ENCODE data around the gene TRIM9.

The TRIM9 gene

GRCh38 chr14:50970886-50971781, 123.8 kb downstream of the TRIM9 start:
- no peak for TF ChIP-seq CTCF (IDR thresholded peaks at IDR 0.05; ENCODE audit: extremely low read depth, insufficient read depth, missing control alignments)
- in situ Hi-C loops (cut with MboI; ENCODE audit: low pct_unique_long_range_greater_than_20kb, low sequenced_read_pairs, unreplicated experiment) = no loop called here
- no peak for DNase-seq (ENCODE audit: low spot score)

GRCh38 chr14:50967790-50968189, 127.1 kb downstream of the TRIM9 start:
- DNase-seq (ENCODE audit: low spot score) = no peak
- in situ Hi-C loops (cut with MboI; ENCODE audit: low pct_unique_long_range_greater_than_20kb, low sequenced_read_pairs, unreplicated experiment) = no loop called here
- no peak for TF ChIP-seq CTCF (IDR thresholded peaks at IDR 0.05; ENCODE audit: extremely low read depth, insufficient read depth, missing control alignments)

- no peak for TF ChIP-seq CTCF (IDR thresholded peaks at IDR 0.05; ENCODE audit: extremely low read depth, insufficient read depth, missing control alignments)
- DNase-seq (ENCODE audit: low spot score) = no peak
- in situ Hi-C loops (cut with MboI; ENCODE audit: low pct_unique_long_range_greater_than_20kb, low sequenced_read_pairs, unreplicated experiment) = no loop called here
Observed at GRCh38 chr14:50967103-50967502, 127.8 kb downstream of the TRIM9 start.

- in situ Hi-C loops (cut with MboI; ENCODE audit: low pct_unique_long_range_greater_than_20kb, low sequenced_read_pairs, unreplicated experiment) = no loop called here
- DNase-seq (ENCODE audit: low spot score) = no peak
- no peak for TF ChIP-seq CTCF (IDR thresholded peaks at IDR 0.05; ENCODE audit: extremely low read depth, insufficient read depth, missing control alignments)
Observed at GRCh38 chr14:50964683-50965390, 130.1 kb downstream of the TRIM9 start.

GRCh38 chr14:50963919-50964318, 131.0 kb downstream of the TRIM9 start:
- no peak for DNase-seq (ENCODE audit: low spot score)
- TF ChIP-seq CTCF (IDR thresholded peaks at IDR 0.05; ENCODE audit: extremely low read depth, insufficient read depth, missing control alignments) = no peak
- in situ Hi-C loops (cut with MboI; ENCODE audit: low pct_unique_long_range_greater_than_20kb, low sequenced_read_pairs, unreplicated experiment) = no loop called here

- in situ Hi-C loops (cut with MboI; ENCODE audit: low pct_unique_long_range_greater_than_20kb, low sequenced_read_pairs, unreplicated experiment) = no loop called here
- DNase-seq (ENCODE audit: low spot score) = no peak
- TF ChIP-seq CTCF (IDR thresholded peaks at IDR 0.05; ENCODE audit: extremely low read depth, insufficient read depth, missing control alignments) = no peak
Observed at GRCh38 chr14:50961605-50962221, 133.2 kb downstream of the TRIM9 start.

Measured in GM13977 (cell line).